Thyroid gland (tissue), 4 donors: ENCODE measurements around the gene GRWD1.

ENCODE experiments used
- CTCF ChIP-seq, 6 experiments: fragments of 200-600 bp in 3 of 6; fragments of 450-650 bp in 3 of 6; sonication (generic) in 3 of 6; IDR thresholded peaks; one replicate each; pipeline ENCODE4 v1.5.1; 2016 to 2019; ENCODE audit warnings: antibody characterized with exemption in 6 of 6, mild to moderate bottlenecking in 2 of 6, inconsistent platforms in 1 of 6, moderate library complexity in 1 of 6
- POLR2A ChIP-seq, 2 donors: fragments of 450-650 bp; IDR thresholded peaks; one replicate each; pipeline ENCODE4 v1.6.1; 2017; ENCODE audit warnings: antibody characterized with exemption in 2 of 2, mild to moderate bottlenecking in 2 of 2, moderate library complexity in 1 of 2

- TF ChIP-seq POLR2A (IDR thresholded peaks at IDR 0.05) (peak in 1 of 2 donors; percentile 21), CTCF (IDR thresholded peaks at IDR 0.05) (no peak)
These were observed 35.0 kb downstream of the GRWD1 start for GRCh38 chr19:48480558-48481500.
